Mesenchymal stem cell (in vitro differentiated cells and primary cell): Measurements from ENCODE around the gene ATAD1.

Experiments
- DNase-seq: peaks from one replicate; pipeline ENCODE4 v3.0.0-alpha.2; 2013
- H2AFZ ChIP-seq: one replicate; pipeline ENCODE4 v1.6.1; 2013; ENCODE audit warnings: low read depth, mild to moderate bottlenecking, control low read depth, inconsistent platforms, low read length, moderate library complexity
- H2AK5ac ChIP-seq: 2 replicates; pipeline ENCODE4 v1.6.1; 2013; ENCODE audit warnings: low read length, moderate library complexity, mild to moderate bottlenecking, inconsistent platforms; ENCODE audit not compliant: severe bottlenecking
- H2BK120ac ChIP-seq: one replicate; pipeline ENCODE4 v1.6.1; 2013; ENCODE audit warnings: low read depth, mild to moderate bottlenecking, inconsistent platforms, low read length, moderate library complexity
- H2BK12ac ChIP-seq, 2 experiments: one replicate each; pipeline ENCODE4 v1.6.1; 2013; ENCODE audit warnings: inconsistent platforms in 2 of 2, low read length in 2 of 2, mild to moderate bottlenecking in 2 of 2, moderate library complexity in 2 of 2, control low read depth in 1 of 2
- H2BK15ac ChIP-seq: one replicate; pipeline ENCODE4 v1.6.1; 2013; ENCODE audit warnings: mild to moderate bottlenecking, low read depth, inconsistent platforms; ENCODE audit not compliant: poor library complexity, severe bottlenecking
- H2BK5ac ChIP-seq: 2 replicates; pipeline ENCODE4 v1.6.1; 2013; ENCODE audit warnings: low read depth, mild to moderate bottlenecking, low read length, control low read depth, inconsistent platforms; ENCODE audit not compliant: poor library complexity, severe bottlenecking
- H3K14ac ChIP-seq, 2 experiments: one replicate each; pipeline ENCODE4 v1.6.1; 2013; ENCODE audit warnings: inconsistent platforms in 2 of 2, low read length in 2 of 2, control low read depth in 1 of 2, mild to moderate bottlenecking in 1 of 2, moderate library complexity in 1 of 2
- H3K18ac ChIP-seq, 2 experiments: one replicate each; pipeline ENCODE4 v1.6.1; 2013; ENCODE audit warnings: inconsistent platforms in 2 of 2, low read length in 2 of 2, control low read depth in 1 of 2, low read depth in 1 of 2, mild to moderate bottlenecking in 1 of 2
- H3K23ac ChIP-seq, 2 experiments: one replicate each; pipeline ENCODE4 v1.6.1; 2013; ENCODE audit warnings: inconsistent platforms in 2 of 2, low read length in 2 of 2, mild to moderate bottlenecking in 2 of 2, moderate library complexity in 2 of 2, control low read depth in 1 of 2
- H3K27ac ChIP-seq: 2 replicates; pipeline ENCODE4 v1.5.1; 2013; ENCODE audit warnings: mild to moderate bottlenecking, moderate library complexity, low read length, control low read depth, inconsistent platforms; ENCODE audit not compliant: poor library complexity, severe bottlenecking
- H3K27me3 ChIP-seq, 2 experiments: 2 replicates each; pipeline versions ENCODE4 v1.6.1 to v1.7.0; 2013; ENCODE audit warnings: low read length in 2 of 2, mild to moderate bottlenecking in 2 of 2, moderate library complexity in 2 of 2, control low read depth in 1 of 2, inconsistent platforms in 1 of 2; ENCODE audit not compliant: control insufficient read depth in 1 of 2, insufficient read depth in 1 of 2
- H3K36me3 ChIP-seq, 2 experiments: 2 replicates each; pipeline versions ENCODE4 v1.6.1 to v1.7.0; 2013; ENCODE audit warnings: low read length in 2 of 2, control low read depth in 1 of 2, inconsistent platforms in 1 of 2, low read depth in 1 of 2, mild to moderate bottlenecking in 1 of 2; ENCODE audit not compliant: insufficient read depth in 2 of 2, control insufficient read depth in 1 of 2
- H3K4ac ChIP-seq, 2 experiments: one replicate each; pipeline ENCODE4 v1.6.1; 2013; ENCODE audit warnings: inconsistent platforms in 2 of 2, low read length in 2 of 2, mild to moderate bottlenecking in 2 of 2, moderate library complexity in 2 of 2, control low read depth in 1 of 2, low read depth in 1 of 2
- H3K4me1 ChIP-seq: 2 replicates; pipeline ENCODE4 v1.6.1; 2013; ENCODE audit warnings: low read depth, low read length, control low read depth; ENCODE audit not compliant: control insufficient read depth, insufficient read depth
- H3K4me2 ChIP-seq: 2 replicates; pipeline ENCODE4 v1.6.1; 2013; ENCODE audit warnings: low read length, mild to moderate bottlenecking, inconsistent platforms; ENCODE audit not compliant: poor library complexity, severe bottlenecking
- H3K4me3 ChIP-seq, 2 experiments: 2 replicates each; pipeline versions ENCODE4 v1.5.1 to v1.7.0; 2013; ENCODE audit warnings: low read length in 2 of 2, mild to moderate bottlenecking in 2 of 2, control low read depth in 1 of 2, low read depth in 1 of 2; ENCODE audit not compliant: insufficient read depth in 1 of 2
- H3K79me1 ChIP-seq: replicated peaks from 2 replicates; pipeline ENCODE4 v1.6.1; 2013; ENCODE audit warnings: mild to moderate bottlenecking, control low read depth, low read length, inconsistent platforms; ENCODE audit not compliant: poor library complexity, severe bottlenecking
- H3K9ac ChIP-seq: 2 replicates; pipeline ENCODE4 v1.7.0; 2013; ENCODE audit warnings: mild to moderate bottlenecking, low read length, moderate library complexity
- H3K9me3 ChIP-seq: 2 replicates; pipeline ENCODE4 v1.7.0; 2013; ENCODE audit warnings: mild to moderate bottlenecking, low read length; ENCODE audit not compliant: control insufficient read depth
- H4K8ac ChIP-seq: one replicate; pipeline ENCODE4 v1.6.1; 2013; ENCODE audit warnings: inconsistent platforms, mild to moderate bottlenecking, low read length, moderate library complexity
- H4K91ac ChIP-seq: one replicate; pipeline ENCODE4 v1.6.1; 2013; ENCODE audit warnings: mild to moderate bottlenecking, low read length, inconsistent platforms
- WGBS: methylation state at CpG from one replicate; pipeline ENCODE4 v1.1.7; 2013; ENCODE audit warnings: mixed read lengths; 5-methylcytosine and 5-hydroxymethylcytosine counted together

ATAD1 gene

DNA sequence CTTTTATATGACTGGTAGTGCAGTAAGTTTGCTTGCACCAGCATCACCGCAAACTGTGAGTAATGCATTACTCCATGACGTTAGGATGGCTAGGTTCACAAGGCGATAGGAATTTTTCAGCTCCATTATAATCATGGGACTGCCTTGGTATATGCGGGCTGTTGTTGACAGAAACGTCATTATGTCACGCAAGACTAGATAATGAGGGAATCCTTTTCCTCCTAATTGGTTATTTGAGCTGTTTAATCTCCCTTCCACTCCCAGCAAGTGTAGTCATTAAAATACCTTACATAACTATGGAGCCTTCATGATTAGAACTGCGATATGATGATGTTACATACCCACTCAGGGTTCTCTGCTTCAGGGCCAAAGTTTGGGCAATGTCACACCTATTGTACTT, 28.0 kb upstream of the ATAD1 start:
- no peaks in the 10 kb centered on the region for H3K9me3 ChIP-seq
- no peak overlapping the region for H3K9ac ChIP-seq
- H2AK5ac ChIP-seq: no peak overlapping the region
- no peaks in the 10 kb centered on the region for H3K27me3 ChIP-seq
- no peaks in the 10 kb centered on the region for H3K36me3 ChIP-seq
- H4K8ac ChIP-seq: peak overlapping the region; percentile 9
- peaks cover 3% of the 10 kb centered on the region for H3K4me1 ChIP-seq
- H2BK5ac ChIP-seq: no peak overlapping the region
- H3K23ac ChIP-seq: no peak overlapping the region
- no peak overlapping the region for H3K18ac ChIP-seq
- H2BK15ac ChIP-seq: no peak overlapping the region
- 55% methylated on average over 7 of the region's 7 CpGs for WGBS
- H2AFZ ChIP-seq: no peak overlapping the region
- no peak overlapping the region for H3K4ac ChIP-seq
- H3K4me2 ChIP-seq: no peak overlapping the region
- no peak overlapping the region for H3K4me3 ChIP-seq
- no peak overlapping the region for H2BK12ac ChIP-seq
- peaks cover 2% of the 10 kb centered on the region for H3K79me1 ChIP-seq
- H3K27ac ChIP-seq: no peak overlapping the region
- H3K14ac ChIP-seq: no peak overlapping the region
- DNase-seq: peak; percentile 93
- H4K91ac ChIP-seq: peak overlapping the region; percentile 2
- no peak overlapping the region for H2BK120ac ChIP-seq

GRCh38 chr10:87845624-87845998, 27.6 kb upstream of the ATAD1 start:
- no peak overlapping the region for H3K4me3 ChIP-seq
- H2BK15ac ChIP-seq: no peak overlapping the region
- H3K18ac ChIP-seq: no peak overlapping the region
- H3K36me3 ChIP-seq: no peaks in the 10 kb centered on the region
- H3K4me2 ChIP-seq: no peak overlapping the region
- no peak overlapping the region for H2AFZ ChIP-seq
- H3K9ac ChIP-seq: no peak overlapping the region
- peaks cover 3% of the 10 kb centered on the region for H3K4me1 ChIP-seq
- H4K91ac ChIP-seq: no peak overlapping the region
- no peak overlapping the region for H2BK5ac ChIP-seq
- no peaks in the 10 kb centered on the region for H3K9me3 ChIP-seq
- WGBS: 64% methylated on average over 1 of the region's 3 CpGs
- no peak for DNase-seq
- no peak overlapping the region for H3K27ac ChIP-seq
- H3K4ac ChIP-seq: no peak overlapping the region
- no peak overlapping the region for H3K14ac ChIP-seq
- no peaks in the 10 kb centered on the region for H3K27me3 ChIP-seq
- no peak overlapping the region for H2AK5ac ChIP-seq
- H3K23ac ChIP-seq: no peak overlapping the region
- no peak overlapping the region for H4K8ac ChIP-seq
- no peak overlapping the region for H2BK12ac ChIP-seq
- H2BK120ac ChIP-seq: no peak overlapping the region
- peaks cover 2% of the 10 kb centered on the region for H3K79me1 ChIP-seq

DNA sequence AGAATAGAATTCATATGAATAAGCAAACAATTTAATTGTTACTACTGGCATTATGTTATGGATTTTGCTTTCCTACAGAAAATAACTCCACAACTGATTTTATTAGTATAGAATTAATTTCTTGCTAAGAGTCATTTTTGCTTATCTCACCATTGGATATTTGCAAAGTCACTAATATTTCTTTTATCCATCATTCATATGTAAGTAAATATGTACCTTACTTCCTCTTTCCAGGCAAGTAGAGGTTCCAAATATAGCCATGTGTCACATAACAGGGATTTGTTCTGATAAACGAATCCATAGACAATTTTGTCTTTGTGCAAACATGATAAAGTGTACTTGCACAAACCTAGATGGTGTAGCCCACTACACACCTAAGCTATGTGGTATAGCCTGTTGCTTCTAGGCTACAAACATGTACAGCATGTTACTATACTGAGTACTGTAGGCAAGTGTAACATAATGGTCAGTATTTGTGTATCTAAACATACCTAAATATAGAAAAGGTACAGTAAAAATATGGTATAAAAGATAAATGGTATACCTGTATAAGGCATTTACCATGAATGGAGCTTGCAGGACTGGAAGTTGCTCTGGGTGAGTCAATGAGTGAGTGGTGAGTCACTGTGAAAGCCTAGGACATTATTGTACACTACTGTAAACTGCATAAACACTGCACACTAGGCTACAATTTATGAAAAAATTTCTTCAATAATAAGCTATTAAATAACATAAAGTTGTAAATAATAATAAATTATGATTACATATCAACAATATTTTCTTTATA, 27.0 kb upstream of the ATAD1 start:
- no CpG with 5 or more reads among the region's 1 CpG for WGBS
- no peak overlapping the region for H3K4ac ChIP-seq
- H2BK120ac ChIP-seq: no peak overlapping the region
- no peaks in the 10 kb centered on the region for H3K9me3 ChIP-seq
- H3K9ac ChIP-seq: no peak overlapping the region
- peaks cover 2% of the 10 kb centered on the region for H3K79me1 ChIP-seq
- no peaks in the 10 kb centered on the region for H3K27me3 ChIP-seq
- H3K14ac ChIP-seq: no peak overlapping the region
- H3K4me1 ChIP-seq: peaks cover 3% of the 10 kb centered on the region
- H3K18ac ChIP-seq: no peak overlapping the region
- no peak overlapping the region for H4K91ac ChIP-seq
- H3K4me3 ChIP-seq: no peak overlapping the region
- no peak overlapping the region for H2AK5ac ChIP-seq
- no peaks in the 10 kb centered on the region for H3K36me3 ChIP-seq
- peak; percentile 77 for DNase-seq
- no peak overlapping the region for H3K4me2 ChIP-seq
- H3K27ac ChIP-seq: no peak overlapping the region
- no peak overlapping the region for H2BK15ac ChIP-seq
- H4K8ac ChIP-seq: no peak overlapping the region
- no peak overlapping the region for H2BK5ac ChIP-seq
- no peak overlapping the region for H3K23ac ChIP-seq
- H2BK12ac ChIP-seq: peak overlapping the region in 1 of 2 experiments; percentile 77
- H2AFZ ChIP-seq: no peak overlapping the region

GRCh38 chr10:87843714-87844113, 25.7 kb upstream of the ATAD1 start:
- H2BK5ac ChIP-seq: peak overlapping the region; percentile 12
- peaks cover 3% of the 10 kb centered on the region for H3K4me1 ChIP-seq
- no peaks in the 10 kb centered on the region for H3K36me3 ChIP-seq
- H2BK120ac ChIP-seq: peak overlapping the region; percentile 90
- peak overlapping the region; percentile 23 to 87 for H3K18ac ChIP-seq
- H2BK15ac ChIP-seq: no peak overlapping the region
- H3K14ac ChIP-seq: no peak overlapping the region
- H3K4me2 ChIP-seq: no peak overlapping the region
- no peak overlapping the region for H3K23ac ChIP-seq
- peak overlapping the region; percentile 15 to 98 for H2BK12ac ChIP-seq
- H4K91ac ChIP-seq: peak overlapping the region; percentile 20
- H3K9ac ChIP-seq: peak overlapping the region; percentile 81
- no peaks in the 10 kb centered on the region for H3K9me3 ChIP-seq
- H2AFZ ChIP-seq: no peak overlapping the region
- no peak overlapping the region for H3K4me3 ChIP-seq
- over 99% methylated on average over 4 of the region's 4 CpGs for WGBS
- H4K8ac ChIP-seq: peak overlapping the region; percentile 1
- H3K27me3 ChIP-seq: no peaks in the 10 kb centered on the region
- peak overlapping the region; percentile 96 for H2AK5ac ChIP-seq
- DNase-seq: no peak
- peaks cover 2% of the 10 kb centered on the region for H3K79me1 ChIP-seq
- peak overlapping the region; percentile 76 to 95 for H3K4ac ChIP-seq
- peak overlapping the region; percentile 7 for H3K27ac ChIP-seq
